Neuronal stem cell (in vitro differentiated cells): ENCODE results near the gene CSNK1G2.

Source experiments
- DNase-seq: peaks from one replicate; pipeline ENCODE4 v3.0.0-alpha.2; 2013; ENCODE audit warnings: low spot score
- H2AFZ ChIP-seq: one replicate; pipeline ENCODE4 v1.6.1; 2013; ENCODE audit warnings: mild to moderate bottlenecking, low read length, inconsistent platforms
- H2AK5ac ChIP-seq: 2 replicates; pipeline ENCODE4 v1.6.1; 2013; ENCODE audit warnings: low read depth, mild to moderate bottlenecking, inconsistent platforms, low read length, moderate library complexity, mixed read lengths
- H2BK120ac ChIP-seq: 2 replicates; pipeline ENCODE4 v1.6.1; 2013; ENCODE audit warnings: low read depth, mild to moderate bottlenecking, inconsistent platforms, low read length, moderate library complexity, mixed read lengths
- H2BK12ac ChIP-seq: one replicate; pipeline ENCODE4 v1.6.1; 2013; ENCODE audit warnings: low read length, inconsistent platforms
- H2BK15ac ChIP-seq: 2 replicates; pipeline ENCODE4 v1.6.1; 2013; ENCODE audit warnings: mild to moderate bottlenecking, low read length, inconsistent platforms, mixed read lengths
- H2BK5ac ChIP-seq: one replicate; pipeline ENCODE4 v1.6.1; 2013; ENCODE audit warnings: inconsistent platforms, mild to moderate bottlenecking, low read length, moderate library complexity
- H3K14ac ChIP-seq: one replicate; pipeline ENCODE4 v1.6.1; 2013; ENCODE audit warnings: low read length, inconsistent platforms
- H3K18ac ChIP-seq: 2 replicates; pipeline ENCODE4 v1.6.1; 2013; ENCODE audit warnings: low read length, inconsistent platforms
- H3K23ac ChIP-seq: 2 replicates; pipeline ENCODE4 v1.6.1; 2013; ENCODE audit warnings: low read depth, mild to moderate bottlenecking, mixed read lengths, low read length, inconsistent platforms; ENCODE audit not compliant: poor library complexity
- H3K27ac ChIP-seq: replicated peaks from 3 replicates; pipeline ENCODE4 v1.5.1; 2013; ENCODE audit warnings: low read length, inconsistent platforms
- H3K27me3 ChIP-seq, 3 experiments: 2 replicates each; pipeline ENCODE4 v1.6.1; 2013; ENCODE audit warnings: low read length in 3 of 3, mild to moderate bottlenecking in 2 of 3, inconsistent platforms in 1 of 3, low read depth in 1 of 3, mixed read lengths in 1 of 3, moderate library complexity in 1 of 3; ENCODE audit not compliant: control insufficient read depth in 3 of 3, insufficient read depth in 3 of 3
- H3K36me3 ChIP-seq, 2 donors: replicated peaks in 1 of 2; 2 replicates each; pipeline ENCODE4 v1.6.1; 2013; ENCODE audit warnings: low read length in 2 of 2; ENCODE audit not compliant: control insufficient read depth in 2 of 2, insufficient read depth in 2 of 2
- H3K4ac ChIP-seq: 2 replicates; pipeline ENCODE4 v1.6.1; 2013; ENCODE audit warnings: inconsistent platforms, mild to moderate bottlenecking, low read length, moderate library complexity
- H3K4me1 ChIP-seq, 2 donors: 1 replicate in 1 of 2; 2 replicates in 1 of 2; pipeline ENCODE4 v1.6.1; 2013; ENCODE audit warnings: low read length in 2 of 2, low read depth in 1 of 2; ENCODE audit not compliant: control insufficient read depth in 2 of 2, insufficient read depth in 1 of 2
- H3K4me2 ChIP-seq: one replicate; pipeline ENCODE4 v1.6.1; 2013; ENCODE audit warnings: mild to moderate bottlenecking, low read length, inconsistent platforms; ENCODE audit not compliant: insufficient read depth, poor library complexity, severe bottlenecking
- H3K4me3 ChIP-seq, 2 donors: 2 replicates each; pipeline ENCODE4 v1.5.1; 2013; ENCODE audit warnings: low read length in 2 of 2, mild to moderate bottlenecking in 2 of 2, inconsistent platforms in 1 of 2, moderate library complexity in 1 of 2
- H3K79me1 ChIP-seq: one replicate; pipeline ENCODE4 v1.6.1; 2013; ENCODE audit warnings: low read depth, mild to moderate bottlenecking, inconsistent platforms, low read length, moderate library complexity
- H3K9ac ChIP-seq: one replicate; pipeline ENCODE4 v1.6.1; 2013; ENCODE audit warnings: mild to moderate bottlenecking, low read depth, low read length, inconsistent platforms; ENCODE audit not compliant: poor library complexity
- H3K9me3 ChIP-seq, 2 donors: replicated peaks in 1 of 2; 2 replicates each; pipeline versions ENCODE3 to v1.6.1; 2013; ENCODE audit warnings: low read length in 2 of 2, mild to moderate bottlenecking in 2 of 2, inconsistent platforms in 1 of 2, low read depth in 1 of 2, mixed read lengths in 1 of 2, moderate library complexity in 1 of 2; ENCODE audit not compliant: control insufficient read depth in 2 of 2, insufficient read depth in 1 of 2
- H4K8ac ChIP-seq: one replicate; pipeline ENCODE4 v1.6.1; 2013; ENCODE audit warnings: low read depth, mild to moderate bottlenecking, inconsistent platforms, low read length, moderate library complexity
- H4K91ac ChIP-seq: one replicate; pipeline ENCODE4 v1.6.1; 2013; ENCODE audit warnings: low read length, low read depth, mild to moderate bottlenecking, inconsistent platforms; ENCODE audit not compliant: poor library complexity
- WGBS, 2 donors: extraction: QIAGEN DNeasy Blood & Tissue Kit; methylation state at CpG; one replicate each; pipeline ENCODE4 v1.1.7; 2013; ENCODE audit warnings: missing lambda C conversion rate in 2 of 2, mixed read lengths in 1 of 2; ENCODE audit not compliant: insufficient read length in 2 of 2, insufficient replicate concordance in 1 of 2; ENCODE audit errors: extremely low coverage in 2 of 2; 5-methylcytosine and 5-hydroxymethylcytosine counted together

The CSNK1G2 gene

DNA sequence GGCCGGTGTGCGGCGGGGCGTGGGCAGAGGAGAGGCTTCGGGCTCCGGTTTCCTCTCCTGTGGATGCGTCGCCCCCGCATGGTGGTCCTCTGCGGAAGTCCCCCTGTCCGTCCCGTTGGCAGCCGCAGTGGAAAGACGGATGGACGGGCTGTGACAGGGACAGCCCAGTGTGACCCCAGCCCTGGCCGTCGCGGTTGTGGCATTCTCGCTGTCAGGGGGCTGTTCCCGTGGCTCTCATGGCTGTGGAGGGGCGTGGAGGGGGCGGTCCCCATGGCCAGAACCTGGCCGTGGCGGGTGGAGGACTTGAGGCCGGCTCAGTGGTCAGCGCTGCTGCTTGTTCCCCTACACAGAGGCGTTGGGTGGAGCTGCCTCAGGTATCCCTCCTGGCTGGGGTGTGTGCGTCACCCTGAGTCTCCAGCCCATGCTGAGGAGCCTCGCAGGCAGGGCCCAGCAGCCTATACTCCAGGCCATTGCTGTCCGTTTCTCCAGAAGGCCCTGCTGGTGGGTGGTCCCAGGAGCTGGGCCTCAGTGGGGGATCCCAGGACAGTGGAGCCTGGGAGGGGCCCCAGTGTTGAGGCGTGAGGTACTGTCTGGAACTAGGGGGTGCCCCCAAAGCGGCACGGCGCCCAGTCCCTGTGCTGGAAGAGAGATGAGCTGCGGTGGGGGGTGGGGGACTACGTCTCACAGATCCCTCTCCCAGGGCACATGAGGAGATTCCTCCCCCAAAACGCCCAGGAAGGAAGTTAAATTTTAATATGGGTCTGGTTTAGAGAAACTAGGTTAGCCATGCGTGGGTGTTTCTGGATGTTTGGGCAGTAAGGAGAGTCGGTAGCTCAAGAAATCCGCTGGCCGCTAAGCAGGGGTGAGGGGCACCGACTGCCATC lies 20.3 kb downstream of the CSNK1G2 start:
- no peak overlapping the region for H3K4me2 ChIP-seq
- H3K27ac ChIP-seq: no peak overlapping the region
- no peak overlapping the region for H3K4ac ChIP-seq
- peaks cover 0 to 2% of the 10 kb centered on the region in 2 donors for H3K4me1 ChIP-seq
- no peak overlapping the region for H2BK120ac ChIP-seq
- WGBS, 2 donors: no CpG with 5 or more reads among the region's 42 CpGs
- no peak overlapping the region for H3K4me3 ChIP-seq
- no peak overlapping the region for H4K91ac ChIP-seq
- no peak overlapping the region for H2BK12ac ChIP-seq
- H2AK5ac ChIP-seq: no peak overlapping the region
- H2AFZ ChIP-seq: no peak overlapping the region
- peaks cover 38% of the 10 kb centered on the region for H3K79me1 ChIP-seq
- peaks cover 7 to 52% of the 10 kb centered on the region in 2 donors for H3K36me3 ChIP-seq
- H3K18ac ChIP-seq: no peak overlapping the region
- no peaks in the 10 kb centered on the region for H3K27me3 ChIP-seq
- no peak overlapping the region for H4K8ac ChIP-seq
- H2BK5ac ChIP-seq: no peak overlapping the region
- H3K9me3 ChIP-seq: peaks cover 0 to 3% of the 10 kb centered on the region in 2 donors
- peak overlapping the region; percentile 80 for H3K23ac ChIP-seq
- peak overlapping the region; percentile 38 for H3K14ac ChIP-seq
- H2BK15ac ChIP-seq: no peak overlapping the region
- no peak for DNase-seq
- peak overlapping the region; percentile 21 for H3K9ac ChIP-seq

DNA sequence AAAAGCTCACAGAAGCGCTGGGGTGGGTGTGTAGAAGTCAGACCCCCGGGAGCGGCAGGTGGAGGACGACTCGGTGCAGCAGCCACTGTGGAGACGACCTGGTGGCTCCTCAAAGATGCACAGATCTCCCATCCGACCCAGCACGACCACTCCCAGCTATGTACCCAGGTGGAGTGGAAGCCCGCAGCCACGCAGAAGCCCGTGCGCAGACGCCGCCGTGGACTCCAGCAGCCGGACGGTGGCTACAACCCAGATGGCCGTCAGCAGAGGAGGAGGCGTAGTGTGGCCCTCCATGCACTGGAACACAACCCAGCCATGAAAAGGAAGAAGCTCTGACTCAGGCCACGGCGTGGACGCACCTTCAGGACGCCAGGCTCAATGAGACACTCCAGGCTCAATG lies 21.7 kb downstream of the CSNK1G2 start:
- H3K27me3 ChIP-seq: no peaks in the 10 kb centered on the region
- no peak overlapping the region for H3K4me2 ChIP-seq
- H3K4me1 ChIP-seq: no peaks in the 10 kb centered on the region
- H3K18ac ChIP-seq: no peak overlapping the region
- peaks cover 0 to 3% of the 10 kb centered on the region in 2 donors for H3K9me3 ChIP-seq
- H3K4ac ChIP-seq: no peak overlapping the region
- WGBS, 2 donors: no CpG with 5 or more reads among the region's 23 CpGs
- H3K14ac ChIP-seq: no peak overlapping the region
- peaks cover 7 to 56% of the 10 kb centered on the region in 2 donors for H3K36me3 ChIP-seq
- no peak overlapping the region for H2BK15ac ChIP-seq
- no peak overlapping the region for H2BK12ac ChIP-seq
- H3K23ac ChIP-seq: no peak overlapping the region
- H2AK5ac ChIP-seq: no peak overlapping the region
- no peak overlapping the region for H4K8ac ChIP-seq
- H3K27ac ChIP-seq: no peak overlapping the region
- peaks cover 33% of the 10 kb centered on the region for H3K79me1 ChIP-seq
- H2BK5ac ChIP-seq: peak overlapping the region; percentile 88
- no peak overlapping the region for H2BK120ac ChIP-seq
- no peak overlapping the region for H3K9ac ChIP-seq
- H2AFZ ChIP-seq: no peak overlapping the region
- no peak overlapping the region for H4K91ac ChIP-seq
- peak overlapping the region in 1 of 2 donors; percentile 61 for H3K4me3 ChIP-seq
- no peak for DNase-seq

DNA sequence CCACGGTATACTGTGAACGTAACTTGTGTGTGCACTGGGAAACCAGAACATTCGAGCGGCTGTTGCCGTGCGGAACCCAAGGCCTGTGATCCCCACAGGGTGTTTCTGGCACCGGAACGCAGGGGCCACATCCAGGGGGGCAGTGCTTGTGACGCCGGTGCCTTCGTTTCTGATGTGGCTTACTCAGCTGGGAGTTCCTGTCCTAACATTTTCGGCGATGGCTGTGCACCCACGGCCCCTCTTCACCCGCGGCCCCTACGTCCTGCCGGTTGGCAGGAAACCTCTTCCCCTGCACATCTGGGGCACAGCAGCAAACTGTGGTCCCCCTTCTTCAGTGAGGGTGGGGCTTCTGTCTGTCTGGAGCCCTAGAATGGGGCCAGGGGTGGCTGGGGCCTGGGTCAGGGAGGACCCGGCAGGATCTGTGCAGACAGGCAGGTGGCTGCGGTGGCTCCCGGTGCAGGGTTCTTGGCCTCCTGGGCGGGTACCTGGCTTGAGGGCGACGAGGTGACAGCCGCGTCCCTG lies 26.2 kb downstream of the CSNK1G2 start:
- Histone ChIP-seq H2BK15ac (no peak overlapping the region), H3K4ac (no peak overlapping the region), H2BK12ac (no peak overlapping the region), H3K79me1 (peaks cover 35% of the 10 kb centered on the region), H3K9me3 (peaks cover 0 to 6% of the 10 kb centered on the region in 2 donors), H4K8ac (no peak overlapping the region), H3K18ac (peak overlapping the region; percentile 28), H2BK5ac (no peak overlapping the region), H3K14ac (no peak overlapping the region), H2AFZ (no peak overlapping the region), H2BK120ac (no peak overlapping the region), H3K4me3 (no peak overlapping the region), H3K27ac (no peak overlapping the region), H3K4me1 (no peaks in the 10 kb centered on the region), H3K36me3 (peaks cover 26 to 61% of the 10 kb centered on the region in 2 donors), H3K23ac (no peak overlapping the region), H3K27me3 (no peaks in the 10 kb centered on the region), H2AK5ac (no peak overlapping the region), H3K4me2 (no peak overlapping the region), H3K9ac (no peak overlapping the region), H4K91ac (no peak overlapping the region)
- WGBS, 2 donors: no CpG with 5 or more reads among the region's 26 CpGs
- no peak for DNase-seq
